ENCODE results near the gene ATP6V1G2.
"Not testable (repeated sequence)": the region's sequence is repeated elsewhere in the genome, so short reads cannot be mapped to it uniquely, and the experiment has no call there.

The ATP6V1G2 gene

DNA sequence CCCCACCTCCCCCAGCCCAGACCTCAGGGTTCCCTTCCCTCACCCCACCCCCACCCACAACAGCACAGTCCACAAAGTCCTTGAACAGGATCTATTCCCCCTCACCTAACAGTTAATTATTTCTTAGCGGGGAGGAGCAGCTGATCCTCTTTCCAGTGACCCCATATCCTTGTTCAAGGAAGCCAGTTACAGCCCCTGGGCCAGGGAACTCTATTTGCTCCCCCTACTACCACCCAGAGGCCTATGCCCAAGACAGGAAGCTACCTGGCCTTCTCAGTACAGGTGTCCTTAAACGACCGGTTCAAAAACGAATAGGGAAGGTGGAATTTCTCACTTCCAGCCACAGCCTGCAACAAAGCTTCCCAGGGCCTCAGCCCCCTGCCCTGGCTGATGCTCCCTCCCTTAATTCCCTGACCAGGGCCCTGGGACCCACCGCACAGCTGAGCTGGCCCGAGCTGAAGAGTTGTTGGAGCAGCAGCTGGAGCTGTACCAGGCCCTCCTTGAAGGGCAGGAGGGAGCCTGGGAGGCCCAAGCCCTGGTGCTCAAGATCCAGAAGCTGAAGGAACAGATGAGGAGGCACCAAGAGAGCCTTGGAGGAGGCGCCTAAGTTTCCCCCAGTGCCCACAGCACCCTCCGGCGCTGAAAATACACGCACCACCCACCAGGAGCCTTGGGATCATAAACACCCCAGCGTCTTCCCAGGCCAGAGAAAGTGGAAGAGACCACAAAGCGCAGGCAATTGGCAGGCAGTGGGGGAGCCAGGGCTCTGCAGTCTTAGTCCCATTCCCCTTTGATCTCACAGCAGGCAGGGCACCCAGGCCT is 16.9 kb downstream of the ATP6V1G2 start:
- DNase-seq (ENCODE audit: low read depth), result no peak

DNA sequence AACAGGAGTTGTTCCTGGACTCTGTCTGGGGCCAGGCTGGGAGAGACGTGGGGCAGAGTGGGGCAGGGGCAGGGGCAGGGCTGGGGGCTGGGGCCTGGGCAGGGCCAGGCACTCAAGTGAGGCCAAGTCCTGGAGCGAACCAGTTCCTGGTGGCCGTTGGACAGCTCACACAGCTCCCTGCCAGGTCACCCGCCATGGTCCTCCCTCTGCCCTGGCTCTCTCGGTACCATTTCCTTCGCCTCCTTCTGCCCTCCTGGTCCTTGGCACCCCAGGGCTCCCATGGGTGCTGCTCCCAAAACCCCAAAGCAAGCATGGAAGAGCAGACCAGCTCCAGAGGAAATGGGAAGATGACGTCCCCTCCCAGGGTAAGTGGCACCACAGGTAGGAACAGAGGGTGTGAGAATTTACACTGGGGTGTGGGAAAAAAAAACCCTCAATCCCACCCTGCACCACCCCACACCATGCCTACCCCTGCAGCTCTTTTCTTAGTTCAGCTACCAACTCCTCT is 17.5 kb downstream of the ATP6V1G2 start, which contains the start of gene MCCD1:
Gene MCCD1, plus strand, starts transcription at position 142 of the 508 bp plus-strand sequence. Its CDS starts 53 bp downstream, at position 195.
- DNase-seq (ENCODE audit: low read depth), result no peak

DNA sequence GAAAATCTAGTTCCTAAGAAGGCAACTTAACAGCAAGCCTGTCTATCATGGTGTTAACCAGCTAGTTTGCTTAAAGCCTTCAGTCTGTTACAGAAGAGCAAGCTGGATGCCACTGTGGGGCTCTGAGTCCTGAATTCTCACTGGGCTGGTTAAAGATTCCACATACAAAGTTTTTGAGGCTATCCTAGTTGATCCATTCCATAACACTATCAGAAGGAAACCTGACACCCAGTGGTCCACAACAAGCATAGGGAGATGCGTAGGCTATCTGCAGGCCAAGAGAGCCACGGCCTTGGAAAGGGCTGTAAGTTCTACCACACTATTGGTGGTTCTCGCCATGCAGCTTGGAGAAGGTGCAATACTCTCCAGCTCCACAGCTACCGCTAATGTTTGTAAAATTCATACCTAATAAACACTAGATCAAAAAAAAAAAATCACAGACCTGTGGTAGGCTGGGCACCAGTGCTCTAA is 18.1 kb downstream of the ATP6V1G2 start:
- DNase-seq (ENCODE audit: low read depth), result no peak

DNA sequence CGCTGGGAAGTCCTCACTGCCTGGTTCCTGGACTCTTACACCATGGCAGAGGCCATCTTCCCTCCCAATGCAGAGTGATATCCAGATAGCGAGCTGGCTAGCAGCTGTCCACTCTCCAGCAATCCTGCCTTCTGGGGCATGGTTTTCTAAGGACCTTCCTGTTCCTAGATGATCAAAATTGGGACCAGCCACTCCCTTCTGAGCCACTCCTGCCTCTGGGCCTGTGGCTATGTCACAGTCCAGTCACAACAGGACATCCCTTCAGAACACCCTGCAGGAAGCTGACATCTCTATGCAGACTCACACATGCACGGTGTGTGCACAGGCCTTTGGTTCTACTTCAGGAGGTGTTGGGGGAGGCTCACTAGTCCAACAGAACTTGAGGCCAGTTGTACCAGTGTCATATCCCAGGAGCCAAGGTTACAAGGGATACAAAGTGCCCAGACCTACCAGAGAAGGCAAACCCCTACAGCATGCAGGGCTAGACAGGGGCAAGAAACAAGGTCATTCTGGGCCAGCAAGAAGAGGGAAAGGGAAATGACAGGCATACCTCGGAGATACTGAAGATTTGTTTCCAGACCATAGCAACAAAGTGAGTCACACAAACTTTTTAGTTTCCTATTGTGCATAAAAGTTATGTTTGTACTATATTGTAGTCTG is 20.3 kb downstream of the ATP6V1G2 start:
- no peak for DNase-seq (ENCODE audit: low read depth)

DNA sequence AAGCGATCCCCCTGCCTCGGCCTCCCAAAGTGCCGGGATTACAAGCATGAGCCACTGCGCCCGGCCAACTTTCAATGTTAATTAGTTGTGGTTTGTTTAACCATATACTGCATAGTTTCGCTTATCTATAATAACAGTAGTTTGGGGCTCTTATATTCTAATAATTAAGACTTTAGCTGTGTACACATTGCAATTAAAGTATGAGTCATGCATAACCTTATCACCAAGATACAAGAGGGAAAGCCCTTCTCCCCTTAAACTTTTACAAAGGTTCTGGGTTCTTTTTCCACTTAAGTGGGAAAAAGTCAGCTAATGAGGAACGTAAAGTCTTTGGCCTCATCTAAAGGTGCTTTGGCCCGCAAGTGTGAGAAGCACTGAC is 20.9 kb downstream of the ATP6V1G2 start:
- no peak for DNase-seq (ENCODE audit: low read depth)

DNA sequence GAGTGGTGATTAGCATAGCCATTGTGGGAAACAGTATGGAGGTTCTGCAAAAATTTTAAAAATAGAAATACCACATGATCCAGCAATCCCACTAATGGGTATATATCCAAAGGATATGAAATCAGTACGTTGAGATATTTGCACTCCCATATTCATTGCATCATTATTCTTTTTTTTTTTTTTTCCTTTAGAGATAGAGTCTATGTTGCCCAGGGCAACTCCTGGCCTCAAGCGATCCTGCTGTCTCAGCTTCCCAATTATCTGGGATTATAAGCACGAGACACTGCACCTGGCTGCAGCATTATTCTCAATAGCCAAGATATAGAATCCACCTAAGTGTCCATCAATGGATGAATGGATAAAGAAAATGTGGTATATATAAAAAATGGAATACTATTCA is 24.6 kb downstream of the ATP6V1G2 start:
- DNase-seq (ENCODE audit: low read depth), result no peak

DNA sequence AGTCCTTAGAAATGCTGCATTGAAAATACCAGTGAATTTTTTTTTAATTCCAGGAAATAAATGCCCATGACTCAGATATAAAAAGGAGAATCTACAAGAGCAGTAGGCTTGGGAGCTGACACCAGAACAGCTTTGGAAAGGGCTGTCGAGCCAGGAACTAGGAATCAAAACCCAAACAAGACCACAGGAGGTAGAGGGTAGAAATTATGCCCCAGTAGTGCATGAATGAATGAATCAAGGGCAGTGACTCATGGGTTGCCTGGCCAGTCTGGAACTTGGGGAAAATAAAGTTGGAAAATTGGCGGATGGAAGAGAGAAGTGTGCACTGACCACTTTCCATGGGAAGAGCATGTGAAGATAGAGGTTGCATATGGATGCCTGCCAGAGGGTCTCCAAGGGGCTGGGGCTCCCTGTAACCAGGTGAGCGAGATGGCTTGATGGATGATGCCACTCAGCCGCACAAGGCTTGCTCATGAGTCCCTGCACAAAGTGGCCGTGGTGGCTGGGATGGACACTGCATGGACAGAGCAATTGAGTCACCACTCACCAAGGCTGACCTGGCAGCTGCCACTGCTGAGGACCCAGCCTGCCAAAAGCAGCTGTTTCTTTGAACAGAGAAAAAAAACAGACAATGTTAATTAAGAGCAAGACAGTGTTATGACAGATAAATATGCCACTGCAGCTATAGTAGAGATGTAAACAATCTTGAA is 32.8 kb downstream of the ATP6V1G2 start:
- no peak for DNase-seq (ENCODE audit: low read depth)

DNA sequence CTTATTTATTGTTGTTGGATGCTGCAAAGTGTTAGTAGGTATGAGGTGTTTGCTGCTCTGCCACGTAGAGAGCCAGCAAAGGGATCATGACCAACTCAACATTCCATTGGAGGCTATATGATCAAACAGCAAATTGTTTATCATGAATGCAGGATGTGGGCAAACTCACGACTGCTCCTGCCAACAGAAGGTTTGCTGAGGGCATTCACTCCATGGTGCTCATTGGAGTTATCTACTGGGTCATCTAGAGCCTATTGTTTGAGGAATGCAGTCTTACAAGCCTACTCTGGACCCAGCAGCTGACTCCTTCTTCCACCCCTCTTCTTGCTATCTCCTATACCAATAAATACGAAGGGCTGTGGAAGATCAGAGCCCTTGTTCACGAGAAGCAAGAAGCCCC is 36.4 kb downstream of the ATP6V1G2 start:
- DNase-seq (ENCODE audit: low read depth), result no peak

DNA sequence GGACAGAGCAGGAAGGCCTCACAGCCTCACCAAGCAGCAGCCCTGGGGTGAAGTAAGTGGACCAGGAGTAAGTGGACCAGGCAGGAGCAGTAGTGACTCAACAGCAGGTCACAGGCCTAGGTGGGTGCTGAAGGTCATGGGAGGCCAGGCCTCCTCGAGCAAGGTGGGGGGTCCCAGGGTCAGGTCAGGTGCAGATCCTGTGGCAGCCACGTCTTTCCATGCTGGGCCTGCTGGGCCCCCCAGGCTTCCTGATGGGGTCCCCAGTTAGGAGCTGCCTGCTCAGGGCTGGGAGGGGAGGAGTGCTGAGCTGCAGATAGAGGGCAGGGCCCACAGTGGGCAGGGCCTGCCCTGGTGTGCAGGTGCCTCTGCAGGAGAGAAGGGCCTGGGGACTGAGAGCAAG is 37.4 kb downstream of the ATP6V1G2 start:
- DNase-seq (ENCODE audit: low read depth), result not testable (repeated sequence)

DNA sequence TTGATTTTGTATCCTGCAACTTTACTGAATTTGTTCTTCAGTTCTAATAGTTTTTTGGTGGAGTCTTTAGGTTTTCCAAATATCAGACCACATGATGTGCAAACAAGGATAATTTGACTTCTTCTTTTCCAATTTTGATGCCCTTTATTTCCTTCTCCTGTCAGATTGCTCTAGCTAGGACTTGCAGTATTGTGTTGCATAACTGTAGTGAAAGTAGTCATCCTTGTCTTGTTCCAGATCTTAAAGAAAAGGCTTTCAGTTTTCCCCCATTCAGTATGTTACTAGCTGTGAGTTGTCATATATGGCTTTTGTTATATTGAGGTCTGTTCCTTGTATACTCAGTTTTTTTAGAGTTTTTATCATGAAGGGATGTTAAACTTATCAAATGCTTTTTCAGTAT is 43.8 kb downstream of the ATP6V1G2 start:
- no peak for DNase-seq (ENCODE audit: low read depth)

DNA sequence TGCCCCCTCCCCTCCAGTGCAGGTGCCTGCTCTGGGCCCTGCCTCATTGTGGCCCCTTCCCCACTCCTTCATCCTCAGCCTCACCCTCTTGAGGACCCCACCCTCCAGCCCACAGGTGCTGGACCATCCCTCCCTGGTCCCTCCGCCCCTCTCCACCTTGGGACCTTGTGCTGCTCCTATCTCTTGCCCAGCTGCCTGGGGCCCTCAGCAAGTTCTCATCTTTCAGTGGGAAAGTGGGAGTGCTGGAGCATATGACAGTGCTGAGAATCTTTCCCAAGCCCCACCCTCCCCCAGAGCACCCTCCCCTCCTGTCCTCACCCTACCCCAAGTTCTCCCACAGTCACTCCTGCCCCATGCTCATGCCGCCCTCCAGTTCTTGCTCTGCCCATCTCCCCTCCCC is 46.8 kb downstream of the ATP6V1G2 start:
- not testable (repeated sequence) for DNase-seq (ENCODE audit: low read depth)

DNA sequence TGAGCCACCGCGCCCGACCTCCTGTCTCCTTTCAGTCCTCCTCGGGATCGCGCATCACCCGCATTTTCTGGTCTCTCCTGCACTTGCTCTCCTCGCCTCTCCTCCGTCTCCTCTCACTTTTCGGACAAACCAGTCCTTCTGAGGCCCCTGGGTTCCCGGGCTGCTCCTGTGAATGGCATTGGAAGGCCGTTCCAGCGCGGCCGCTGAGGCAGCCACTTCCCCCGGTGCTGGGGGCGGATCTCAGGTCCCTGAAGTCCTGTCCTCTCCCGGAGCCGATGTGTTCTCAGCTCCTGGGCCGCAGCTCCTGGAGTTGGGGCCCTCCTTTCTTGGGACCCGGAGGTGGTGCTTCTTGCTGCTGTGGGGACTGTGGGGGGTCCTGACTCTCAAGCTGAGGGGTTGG is 47.7 kb downstream of the ATP6V1G2 start:
- DNase-seq (ENCODE audit: low read depth), result no peak

DNA sequence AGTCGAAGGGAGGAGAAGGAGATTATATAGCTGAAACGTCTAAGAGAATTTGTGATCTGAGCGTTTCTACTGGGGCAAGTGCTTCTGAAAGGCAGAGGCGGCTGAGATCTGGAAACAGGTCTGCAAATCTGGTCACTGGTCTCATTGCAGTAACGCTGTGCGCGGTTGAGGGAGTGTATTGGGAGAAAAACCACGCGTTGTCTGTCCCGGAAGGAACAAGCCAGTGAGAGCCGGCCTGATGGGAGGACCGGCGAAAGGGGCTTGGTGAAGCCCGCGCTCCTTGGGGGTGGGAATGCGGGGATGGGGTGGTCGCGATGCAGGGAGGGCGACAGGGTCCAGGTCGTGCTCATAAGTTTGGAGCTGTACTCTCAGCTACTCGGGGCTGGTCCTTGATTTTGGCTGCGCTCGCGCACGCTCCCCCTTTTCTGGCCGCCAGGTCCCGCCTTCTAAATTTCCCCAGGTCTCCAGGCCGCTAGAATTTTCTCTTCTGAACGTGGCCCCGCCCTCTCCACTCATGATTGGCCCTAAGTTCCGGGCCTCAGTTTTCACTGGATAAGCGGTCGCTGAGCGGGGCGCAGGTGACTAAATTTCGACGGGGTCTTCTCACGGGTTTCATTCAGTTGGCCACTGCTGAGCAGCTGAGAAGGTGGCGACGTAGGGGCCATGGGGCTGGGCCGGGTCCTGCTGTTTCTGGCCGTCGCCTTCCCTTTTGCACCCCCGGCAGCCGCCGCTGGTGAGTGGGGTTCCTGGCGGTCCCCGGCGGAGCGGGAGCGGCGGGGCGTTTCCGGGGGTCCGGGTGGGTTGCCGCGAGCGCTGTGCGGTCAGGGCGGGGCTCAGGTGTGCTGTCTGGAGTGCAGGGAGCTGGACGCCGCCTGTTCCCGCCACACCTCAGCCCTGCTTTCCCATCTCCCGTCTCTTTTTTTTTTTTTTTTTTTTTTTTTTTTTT is 48.6 kb downstream of the ATP6V1G2 start, which contains the start of gene MICB:
Gene MICB, plus strand, starts transcription at position 615 of the 946 bp plus-strand sequence. Its CDS starts 49 bp downstream, at position 664.
- peak; percentile 72 for DNase-seq (ENCODE audit: low read depth)

DNA sequence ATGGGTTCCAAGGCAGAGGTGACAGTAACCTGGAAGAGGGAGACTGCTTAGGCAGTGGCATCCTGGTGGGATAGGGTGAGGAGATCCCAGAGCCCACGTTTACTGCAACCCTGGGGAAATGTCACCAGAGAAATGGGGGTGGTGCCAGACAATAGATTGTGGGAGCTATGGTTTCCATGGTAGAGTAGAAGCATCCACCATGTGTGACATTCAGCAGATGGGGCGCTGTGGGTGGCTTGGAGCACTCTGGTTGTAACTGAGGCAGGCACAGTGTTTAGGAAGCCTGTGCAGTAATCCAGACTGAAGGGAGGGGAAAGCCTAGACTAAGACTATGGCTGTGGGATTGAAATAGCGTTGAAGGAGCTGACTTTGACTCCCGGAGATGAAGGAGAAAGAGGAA is 49.6 kb downstream of the ATP6V1G2 start:
- DNase-seq (ENCODE audit: low read depth), result not testable (repeated sequence)

DNA sequence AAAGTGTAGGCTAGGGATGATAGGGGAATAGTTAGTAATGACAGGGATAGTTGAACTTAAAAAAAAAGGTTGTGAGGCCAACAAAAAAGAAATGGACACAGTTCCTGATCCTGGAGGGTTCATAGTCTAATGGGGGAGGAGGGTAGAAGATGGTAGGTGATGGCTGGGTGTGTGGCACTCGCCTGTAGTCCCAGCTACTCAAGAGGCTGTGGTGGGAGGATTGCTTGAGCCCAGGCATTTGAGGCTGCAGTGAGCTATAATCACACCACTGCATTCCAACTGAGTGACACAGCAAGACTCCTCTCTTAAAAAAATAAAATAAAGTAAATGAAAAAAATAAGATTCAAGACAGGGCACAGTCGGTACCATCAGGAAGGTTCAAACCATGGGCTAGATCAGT is 50.8 kb downstream of the ATP6V1G2 start:
- no peak for DNase-seq (ENCODE audit: low read depth)
